Stimulated activated CD4-positive, alpha-beta T cell treated with anti-CD3 and anti-CD28 coated beads, Interleukin-4, amount 100 ng/mL, for 1 hour (primary cell): ENCODE data around the gene TSHZ2.

ENCODE experiments used
- DNase-seq: peaks from one replicate; pipeline ENCODE4 v3.0.0-alpha.2; 2020

Gene TSHZ2

DNA sequence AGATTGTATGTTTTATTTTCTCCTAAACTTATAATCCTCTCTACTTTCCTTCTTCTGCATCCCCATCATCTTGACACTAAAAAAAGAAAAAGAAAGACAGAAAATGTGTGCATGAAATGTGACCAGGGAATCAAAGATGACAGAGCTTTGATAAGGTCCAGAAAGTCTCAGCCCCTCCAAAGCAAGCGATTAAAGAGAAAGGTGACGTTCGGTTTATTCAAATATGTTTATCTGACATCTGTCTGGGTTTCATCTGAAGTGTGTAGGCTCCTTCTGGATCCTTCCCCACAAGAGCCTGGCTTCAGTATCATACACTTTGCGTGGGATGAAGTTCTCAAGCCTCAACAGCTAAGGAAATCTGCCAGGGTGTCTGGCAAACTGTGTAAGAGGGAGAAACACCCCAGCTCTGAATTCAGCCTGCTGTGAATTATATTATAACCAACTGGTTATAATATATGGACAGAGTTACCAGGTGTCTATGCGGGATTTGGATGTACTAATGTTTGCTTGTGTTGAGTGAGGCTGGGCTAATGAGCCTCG lies 358.5 kb downstream of the TSHZ2 start:
- DNase-seq = no peak

DNA sequence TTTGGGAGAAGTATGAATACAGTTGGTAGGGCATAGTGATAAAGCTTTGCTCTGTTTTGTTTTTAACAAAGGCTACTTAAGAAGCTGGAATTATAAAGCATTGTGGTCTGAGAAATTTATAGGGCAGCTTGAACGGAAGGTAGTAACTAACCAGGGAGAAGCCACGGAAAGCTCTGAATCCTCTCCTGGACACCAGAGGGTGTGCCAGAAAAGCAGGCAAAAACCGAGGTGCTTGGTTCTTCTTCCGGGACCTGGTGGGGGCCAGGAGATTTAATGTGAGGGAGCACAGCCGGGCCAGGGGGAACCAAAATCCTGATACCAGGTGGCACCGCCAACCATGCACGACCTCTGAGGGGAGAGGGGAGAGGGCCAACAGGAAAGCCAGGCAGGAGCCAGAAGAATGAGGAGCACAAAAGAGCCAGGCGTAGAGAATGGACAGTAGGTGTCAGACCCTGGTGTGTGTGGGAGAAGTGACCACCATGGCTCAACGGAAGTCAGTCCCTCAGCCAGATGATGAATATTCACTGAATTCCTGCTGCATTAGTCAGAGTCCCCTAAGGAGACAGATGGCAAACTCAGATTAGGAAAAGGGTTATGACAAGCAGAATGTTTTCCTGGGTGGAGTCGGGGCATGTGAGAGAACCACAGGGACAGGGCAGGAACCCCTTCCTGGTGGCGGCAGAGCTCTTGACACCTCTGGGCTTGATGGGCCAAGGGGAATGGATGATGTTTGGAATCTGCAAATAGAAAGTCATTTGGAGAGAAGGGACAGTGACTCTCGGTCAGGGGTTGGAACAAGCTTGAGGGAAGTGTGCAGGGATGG lies 359.2 kb downstream of the TSHZ2 start:
- DNase-seq = no peak

DNA sequence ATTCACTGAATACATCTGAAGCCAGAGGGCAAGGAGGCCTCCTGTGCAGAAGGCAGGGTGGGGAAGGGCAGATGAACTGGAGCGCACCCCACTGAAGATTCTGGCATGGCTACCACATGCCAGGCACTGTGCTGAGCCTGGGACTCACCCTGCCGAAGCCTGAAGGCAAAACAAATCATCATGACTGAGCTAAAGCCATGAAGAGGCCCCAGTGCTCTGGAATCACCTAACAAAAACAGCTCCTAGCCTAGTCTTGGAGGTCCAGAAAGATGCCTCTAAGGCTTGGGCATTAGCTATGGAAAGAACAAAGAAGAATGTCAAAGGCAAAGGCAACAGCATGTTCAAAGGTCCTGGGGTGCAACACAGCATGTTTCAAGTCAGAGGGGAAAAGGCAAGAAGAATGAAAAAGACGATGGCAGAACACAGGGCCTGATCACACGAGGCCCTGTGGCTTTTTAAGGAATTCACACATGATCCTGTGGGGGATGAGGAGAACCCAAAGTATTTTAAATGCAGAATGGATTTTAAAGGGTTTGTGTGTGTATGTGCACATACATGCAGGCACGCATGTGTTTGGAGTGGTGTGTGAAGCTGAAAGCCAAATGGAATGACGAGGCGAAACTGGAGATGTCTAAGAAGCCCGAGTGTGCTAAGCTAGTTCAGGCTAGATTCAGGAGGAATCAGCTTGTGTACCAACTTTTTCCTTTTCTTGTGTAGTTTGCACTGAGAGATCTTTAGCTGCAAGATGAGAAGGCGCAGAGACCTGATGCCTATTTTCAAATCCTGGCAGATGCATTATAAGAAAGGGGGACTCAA lies 360.1 kb downstream of the TSHZ2 start:
- no peak for DNase-seq

DNA sequence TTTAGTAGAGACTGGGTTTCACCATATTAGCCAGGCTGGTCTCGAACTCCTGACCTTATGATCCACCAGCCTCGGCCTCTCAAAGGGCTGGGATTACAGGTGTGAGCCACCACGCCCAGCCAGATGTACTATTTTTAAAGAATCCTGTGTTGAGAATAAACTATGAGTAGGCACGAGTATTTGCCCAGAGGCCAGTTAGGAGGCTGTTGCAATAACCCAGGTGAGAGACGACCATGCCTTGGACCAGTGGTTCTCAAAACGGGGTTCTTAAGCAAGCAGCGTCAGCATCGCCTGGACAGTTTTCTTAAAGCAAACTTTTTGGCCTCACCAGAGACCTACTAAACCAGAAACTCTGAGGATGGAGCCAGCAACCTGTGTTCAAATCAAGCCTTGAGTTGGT lies 362.7 kb downstream of the TSHZ2 start:
- no peak for DNase-seq

DNA sequence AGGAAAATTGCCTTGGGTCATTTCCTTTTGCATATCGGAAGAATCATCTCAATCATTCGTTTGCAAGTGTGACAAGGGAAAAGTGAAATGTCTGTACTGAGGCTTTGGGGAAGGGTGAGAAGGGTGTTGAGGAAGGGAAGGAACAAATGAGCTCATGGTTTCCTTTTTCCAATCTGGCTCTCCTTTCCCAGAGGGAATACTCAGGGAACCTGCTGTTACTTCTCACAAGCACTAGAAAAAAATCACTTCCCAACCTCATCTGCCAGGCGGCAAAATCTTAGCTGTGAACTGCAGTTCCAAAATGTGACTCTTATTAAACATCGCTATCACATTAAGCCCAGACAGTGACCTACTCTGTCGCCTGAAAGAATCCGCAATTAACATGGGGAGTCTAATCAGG lies 363.4 kb downstream of the TSHZ2 start:
- no peak for DNase-seq

DNA sequence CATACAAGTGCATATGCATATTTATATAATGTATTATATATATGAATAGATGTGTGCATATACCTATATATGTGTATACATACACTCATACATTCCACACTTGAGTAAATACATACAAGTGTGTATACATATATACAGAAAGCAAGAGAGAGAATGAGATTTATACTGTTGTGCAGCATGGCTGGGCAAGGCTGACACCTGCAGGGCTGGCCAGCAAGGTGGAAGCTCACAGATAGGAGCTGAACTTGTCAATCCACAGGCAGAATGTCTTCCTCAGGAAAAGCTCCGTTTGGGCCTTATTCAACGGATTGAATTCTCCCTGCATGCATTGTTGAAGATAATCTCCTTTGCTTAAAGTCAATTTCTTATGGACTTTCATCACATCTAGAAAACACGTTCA lies 364.7 kb downstream of the TSHZ2 start:
- no peak for DNase-seq

DNA sequence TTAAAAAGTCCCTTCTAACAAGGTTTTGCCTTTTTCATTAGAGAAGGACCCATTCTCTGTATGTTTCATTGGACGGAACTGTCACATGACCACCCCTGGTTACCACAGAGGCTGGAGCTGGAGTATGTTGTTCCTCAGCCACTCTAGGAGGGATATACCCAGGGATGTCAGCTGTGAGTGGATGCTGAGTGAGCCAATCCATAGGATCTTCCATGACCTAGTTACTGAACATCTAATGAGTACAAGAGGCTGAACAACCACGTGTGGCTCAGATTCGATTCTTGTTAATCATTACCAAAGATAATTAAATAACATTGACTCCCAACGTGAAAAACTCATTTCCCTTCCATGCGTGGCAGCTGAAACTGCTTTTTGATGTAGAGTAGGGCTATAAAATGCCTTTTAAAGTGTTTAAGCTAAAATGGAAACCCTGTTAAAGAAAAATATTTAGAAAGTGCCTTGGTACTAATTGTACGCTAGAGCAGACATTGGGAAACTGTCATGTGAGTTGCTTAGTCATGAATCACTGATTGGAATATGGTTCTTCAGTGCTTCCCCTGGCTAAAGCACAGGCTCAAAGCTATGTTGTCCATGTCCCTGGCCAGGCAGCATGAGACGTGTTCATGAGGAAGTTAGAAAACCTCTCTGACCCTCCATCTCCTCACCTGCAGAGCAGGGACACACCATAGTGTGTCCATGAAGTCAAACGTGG lies 365.4 kb downstream of the TSHZ2 start:
- DNase-seq = no peak

DNA sequence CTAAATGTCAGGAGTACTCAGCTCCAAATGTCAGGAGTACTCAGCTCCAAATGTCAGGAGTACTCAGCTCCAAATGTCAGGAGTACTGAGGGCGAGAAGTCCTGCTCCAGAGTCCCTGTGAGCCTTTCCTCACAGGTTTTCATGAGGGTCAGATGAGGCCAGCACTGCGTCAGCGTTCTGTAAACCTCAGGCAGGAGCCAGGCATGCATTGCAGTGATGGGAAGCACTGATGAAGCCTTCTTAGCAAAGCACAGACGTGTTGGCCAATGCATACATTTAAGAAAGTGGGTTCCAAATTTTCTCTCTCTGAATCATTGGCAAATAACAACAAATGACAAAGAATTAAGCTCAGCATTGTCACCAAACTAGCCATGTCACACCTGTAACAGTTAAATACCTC lies 366.6 kb downstream of the TSHZ2 start:
- no peak for DNase-seq

DNA sequence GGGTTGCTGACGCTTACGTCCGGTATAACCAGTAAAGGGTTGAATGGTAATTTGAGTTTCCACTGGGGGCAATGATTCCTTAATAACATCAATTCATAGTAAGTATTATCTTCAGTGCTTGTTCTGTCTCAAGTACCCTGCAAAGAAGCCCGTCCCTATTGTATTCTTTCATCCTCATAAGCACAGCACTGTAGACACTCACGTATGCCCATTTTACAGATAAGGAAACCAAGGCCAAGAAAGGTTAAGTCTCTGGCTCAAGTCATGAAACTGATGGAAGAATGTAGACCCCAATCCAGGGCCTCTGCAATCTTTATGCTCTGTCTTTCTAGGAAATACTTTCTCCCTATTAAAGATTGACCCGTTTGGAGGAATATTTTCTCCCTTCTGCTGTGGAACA lies 370.3 kb downstream of the TSHZ2 start:
- no peak for DNase-seq

DNA sequence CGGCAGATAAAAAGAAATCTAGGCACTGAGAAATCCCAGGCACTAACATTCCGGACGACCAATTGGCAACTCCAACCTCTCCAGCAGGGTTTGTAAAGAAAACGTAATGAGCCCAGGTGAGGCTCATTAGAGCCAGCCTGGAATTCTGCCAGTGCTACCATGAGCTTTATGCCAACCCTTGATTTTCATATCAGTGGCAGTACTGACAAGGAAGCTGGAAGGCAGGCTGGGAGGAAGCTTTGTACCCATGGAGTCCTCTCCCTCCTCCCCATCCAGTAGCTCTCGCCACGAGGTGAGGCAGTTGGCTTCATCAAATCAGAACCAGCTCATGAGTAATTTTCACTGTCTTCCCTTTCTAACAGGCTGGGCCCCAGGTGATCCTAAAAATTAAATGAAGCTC lies 371.3 kb downstream of the TSHZ2 start:
- DNase-seq = no peak

DNA sequence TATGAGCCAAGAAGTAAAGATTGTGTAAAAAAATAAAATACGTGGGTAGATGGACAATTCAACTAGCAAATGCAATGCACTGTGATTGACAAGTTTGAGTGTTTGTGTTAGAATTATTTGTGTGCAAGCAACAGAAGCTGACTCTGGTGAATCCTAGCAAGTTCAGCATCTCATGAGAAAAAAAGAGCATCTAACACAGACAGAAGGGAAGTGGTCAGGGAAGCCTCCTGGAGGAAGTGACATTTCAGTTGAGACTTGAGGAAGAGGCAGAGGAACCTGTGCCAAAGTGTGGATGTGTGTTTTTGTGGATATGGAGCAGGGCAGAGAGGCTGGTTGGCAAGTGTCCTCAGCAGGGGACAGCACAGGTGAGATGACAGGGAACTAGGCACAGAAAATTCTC lies 372.7 kb downstream of the TSHZ2 start:
- DNase-seq = no peak

DNA sequence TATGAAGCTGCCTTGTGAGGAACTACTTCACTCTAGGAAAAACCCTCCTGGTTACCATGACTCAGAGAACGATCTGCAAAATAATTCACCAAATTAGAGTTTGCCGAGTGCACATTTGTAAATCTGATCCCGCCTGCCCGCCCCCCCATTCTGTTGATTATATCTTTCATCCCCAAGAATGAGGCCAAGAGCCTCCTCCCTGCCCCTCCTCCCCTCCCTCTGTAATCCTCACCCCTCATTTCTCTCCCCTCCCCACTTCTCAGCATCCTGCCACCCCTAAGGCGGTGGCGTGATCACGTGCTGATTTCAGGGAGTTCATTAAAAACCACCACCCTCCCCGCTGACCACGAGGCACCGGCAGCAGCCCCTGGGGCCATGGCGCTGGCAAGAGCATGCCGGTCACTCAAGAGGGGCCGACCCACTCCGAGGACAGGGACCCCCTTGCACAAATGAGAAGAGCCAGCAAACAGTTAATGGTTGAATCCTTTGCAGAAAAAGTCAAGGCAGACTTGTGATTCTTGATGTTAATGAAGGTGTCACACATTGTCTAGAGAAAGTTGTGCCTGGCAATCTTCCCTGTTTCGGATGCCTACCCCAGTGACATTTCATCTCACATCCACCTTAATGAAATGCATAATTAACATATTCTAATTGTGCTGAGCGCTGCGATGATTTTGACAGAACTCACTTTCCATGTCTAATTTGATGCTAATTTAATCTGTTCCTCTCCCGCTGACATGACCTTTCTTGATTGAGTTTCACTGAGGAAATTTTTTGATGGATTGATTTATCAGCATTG lies 373.6 kb downstream of the TSHZ2 start:
- DNase-seq = no peak

DNA sequence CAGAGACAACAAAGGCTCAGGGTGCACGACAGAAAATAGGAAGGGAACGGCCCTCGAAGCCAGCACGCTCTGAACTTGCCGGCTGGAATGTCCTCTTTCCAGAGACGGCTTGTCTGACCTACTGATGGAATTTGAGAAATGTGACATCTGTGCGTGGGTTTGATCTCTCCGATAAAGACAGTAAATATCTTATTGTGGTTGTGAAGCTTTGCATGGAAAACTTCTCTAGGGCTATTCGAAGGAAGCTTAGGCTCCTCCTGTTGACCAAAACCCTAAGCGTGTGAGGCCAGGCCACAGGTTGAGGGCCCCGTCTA lies 374.1 kb downstream of the TSHZ2 start:
- no peak for DNase-seq

DNA sequence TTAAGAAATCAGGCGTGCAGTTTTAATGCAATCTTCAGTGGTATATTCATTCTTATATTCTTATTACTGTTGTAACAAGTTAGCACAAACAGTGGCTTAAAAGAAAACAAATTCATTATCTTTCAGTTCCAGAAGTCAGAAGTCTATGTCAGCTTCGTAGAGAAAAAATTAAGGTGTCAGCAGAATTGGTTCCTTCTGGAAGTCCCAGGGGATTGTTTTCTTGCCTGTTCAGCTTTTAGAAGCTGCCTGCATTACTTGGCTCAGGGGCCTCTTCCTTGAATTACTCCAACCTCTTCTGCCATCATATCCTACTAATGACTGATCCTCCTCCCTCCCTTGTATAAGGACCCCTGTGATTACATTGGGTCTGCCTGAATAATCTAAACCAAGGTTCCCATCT lies 377.6 kb downstream of the TSHZ2 start:
- no peak for DNase-seq

DNA sequence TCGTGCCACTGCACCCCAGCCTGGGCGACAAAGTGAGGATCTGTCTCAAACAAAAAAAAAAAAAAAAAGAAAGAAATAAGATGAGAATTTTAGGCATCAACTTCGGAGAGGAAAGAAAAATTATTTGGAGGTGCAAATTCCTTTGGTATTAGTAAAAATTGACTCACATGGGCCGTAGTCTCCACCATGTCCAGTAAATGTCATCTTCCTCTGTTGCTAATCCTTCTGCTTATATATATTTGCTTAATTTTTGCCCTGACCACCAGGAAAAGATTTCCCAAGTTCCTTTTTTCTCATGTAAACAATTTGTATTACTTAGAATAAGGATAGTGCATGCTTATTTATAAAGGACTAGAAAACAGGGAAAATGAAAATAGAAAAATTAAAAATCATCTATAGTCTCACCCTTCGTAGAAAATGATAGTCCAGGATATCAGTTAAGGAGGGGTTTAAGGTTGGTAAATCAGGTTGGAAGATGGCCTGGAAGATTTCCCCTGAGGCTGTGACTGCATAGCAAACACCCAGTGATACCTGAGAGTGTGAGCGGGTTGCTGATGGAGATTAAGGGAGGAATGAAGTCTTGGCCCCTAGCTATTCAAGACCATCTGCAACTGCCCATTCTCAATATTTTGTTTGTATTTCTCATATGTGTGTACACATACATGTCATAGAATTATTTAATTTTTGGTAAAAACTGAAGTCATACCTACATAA lies 380.7 kb downstream of the TSHZ2 start:
- DNase-seq = no peak

DNA sequence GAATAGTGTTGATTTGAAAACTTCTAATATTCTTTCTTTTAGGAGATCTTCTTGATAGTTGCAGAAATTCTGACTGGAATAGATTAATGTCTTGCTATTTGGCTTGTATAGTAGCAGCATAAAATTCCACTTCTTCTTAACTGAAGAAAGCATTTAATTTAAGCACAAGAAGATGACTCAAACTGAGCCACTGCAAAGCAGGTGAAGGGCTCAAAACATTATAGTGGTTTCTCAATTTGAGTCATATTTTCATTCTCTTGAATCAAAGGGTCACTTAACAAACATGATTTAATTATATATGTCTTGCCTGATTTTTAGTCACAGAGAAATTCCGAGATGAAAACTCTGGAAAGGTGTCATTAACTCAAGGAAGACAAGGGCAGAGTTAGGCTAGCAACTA lies 382.2 kb downstream of the TSHZ2 start:
- DNase-seq = no peak

DNA sequence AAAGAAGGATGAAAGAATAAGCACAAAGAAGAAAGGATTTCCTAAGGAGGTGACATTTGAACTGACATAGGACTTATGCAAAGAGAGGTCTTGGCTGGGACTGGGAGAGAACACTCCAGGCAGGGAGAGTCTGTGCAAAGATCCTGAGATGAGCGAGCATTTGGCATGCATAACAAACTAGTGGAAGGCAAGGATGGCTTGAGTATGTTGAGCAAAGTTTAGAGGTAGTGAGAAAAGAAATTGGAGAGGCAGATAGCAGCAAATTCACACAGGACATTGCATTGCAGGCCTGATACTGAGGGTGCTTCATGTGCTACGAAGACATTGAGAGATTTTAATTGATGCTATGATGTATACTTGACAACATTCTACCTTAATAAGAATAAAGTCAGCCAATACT lies 383.6 kb downstream of the TSHZ2 start:
- DNase-seq = no peak

DNA sequence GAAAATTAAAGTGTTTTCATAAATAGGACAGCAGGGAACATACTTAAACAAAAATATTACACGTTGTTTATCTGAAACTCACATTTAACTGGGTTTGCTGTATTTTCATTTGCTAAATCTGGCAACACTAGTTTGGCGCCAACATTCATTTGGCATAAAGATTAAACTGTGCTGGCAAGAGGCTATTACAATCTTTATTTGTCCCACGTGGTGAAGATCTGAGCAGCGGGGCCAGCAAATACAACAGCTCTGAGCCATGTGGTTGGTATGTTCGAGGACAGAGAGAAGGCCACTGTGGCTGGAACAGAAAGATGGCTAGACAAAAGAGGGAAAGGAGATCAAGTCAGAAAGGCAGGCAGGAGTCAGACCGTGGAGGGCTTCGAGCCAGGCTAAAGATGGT lies 387.3 kb downstream of the TSHZ2 start:
- DNase-seq = no peak

DNA sequence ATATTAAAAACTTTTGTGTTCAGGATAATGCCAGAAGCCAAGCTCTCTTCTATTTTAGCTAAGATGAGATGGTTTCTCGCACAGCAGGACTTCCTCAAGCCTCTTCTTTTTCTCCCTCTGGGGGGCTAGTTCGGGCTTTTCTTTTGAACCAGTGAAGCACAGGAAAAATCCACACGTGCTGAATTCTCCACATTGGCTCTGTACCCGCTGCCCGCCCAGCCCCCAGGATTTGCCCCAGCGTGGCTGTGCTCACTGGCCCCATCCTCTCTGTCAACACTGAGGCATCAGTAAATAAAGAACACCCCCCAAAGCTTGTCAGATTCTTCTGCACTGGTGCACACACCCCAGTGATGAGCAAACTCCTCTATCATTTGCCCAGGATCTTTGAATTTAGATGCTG lies 388.7 kb downstream of the TSHZ2 start:
- no peak for DNase-seq

DNA sequence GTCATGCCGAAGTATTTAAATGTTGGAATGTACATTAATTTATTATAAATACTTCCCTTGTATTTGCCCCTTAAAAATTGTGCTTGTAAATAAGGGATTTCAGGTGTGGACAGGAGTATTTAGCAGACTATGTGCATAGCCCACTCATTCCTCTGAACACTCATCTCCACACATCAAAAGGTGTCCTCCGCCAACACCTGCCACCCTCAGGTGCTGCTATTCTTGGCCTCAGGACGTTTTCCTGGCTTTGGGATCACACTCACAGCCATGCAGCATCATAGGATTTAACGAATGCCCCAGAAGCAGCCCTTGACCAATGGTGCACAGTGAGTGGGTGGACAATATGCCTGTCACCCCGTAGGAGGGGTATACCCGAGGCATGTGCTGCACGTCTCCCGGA lies 390.6 kb downstream of the TSHZ2 start:
- DNase-seq = no peak

DNA sequence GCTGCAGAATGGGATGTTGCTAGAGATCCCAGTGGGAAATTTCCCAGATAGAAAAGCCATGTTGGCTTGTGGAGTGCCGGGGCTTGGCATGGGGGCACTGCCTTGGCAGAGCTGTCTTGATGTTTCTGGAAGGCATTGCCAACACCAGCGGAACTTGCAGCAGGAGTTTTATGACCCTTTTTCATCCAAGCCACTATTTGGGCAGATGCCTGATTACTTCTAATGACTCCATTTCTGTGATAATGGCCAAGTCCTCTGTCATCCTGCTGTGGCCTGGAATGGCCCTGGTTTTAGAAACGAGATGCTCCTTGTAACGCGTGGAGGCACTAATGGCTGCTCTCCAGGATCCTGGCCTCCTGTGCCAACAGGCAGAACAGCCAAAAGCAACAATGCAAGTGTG lies 392.5 kb downstream of the TSHZ2 start:
- DNase-seq = no peak

DNA sequence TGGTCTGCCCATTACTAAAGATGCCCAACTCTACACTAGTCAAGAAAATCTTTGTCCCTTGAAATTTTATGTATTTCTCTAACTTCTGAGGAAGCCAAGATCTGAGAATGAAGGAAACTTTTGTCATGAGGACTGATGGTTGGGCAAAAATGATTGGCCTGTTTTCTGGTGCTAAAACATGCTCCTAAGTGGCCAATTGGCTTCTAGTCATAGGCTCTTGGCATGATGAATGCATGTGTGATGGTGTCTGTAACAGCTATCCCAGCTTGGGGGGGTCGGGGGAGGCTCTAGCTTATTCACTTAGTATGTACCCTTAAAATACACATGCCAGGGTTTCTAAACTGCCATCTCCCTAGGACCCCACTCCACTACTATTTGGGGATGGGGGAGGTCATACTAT lies 392.9 kb downstream of the TSHZ2 start:
- no peak for DNase-seq
